Vagina (tissue), 2 donors: ENCODE measurements around the gene SLC8A1. TPM values are rescaled to one million over a fixed set of nuclear protein-coding genes. Genes with fewer than 3 reads are reported as not detected.

Experiments
- DNase-seq, 2 donors: peaks; one replicate each; pipeline ENCODE4 v3.0.0-alpha.2; 2017; ENCODE audit errors: extremely low spot score in 2 of 2
- H3K27ac ChIP-seq: fragments of 200-600 bp; sonication (generic); one replicate; pipeline ENCODE4 v1.5.1; 2019
- H3K27me3 ChIP-seq: fragments of 200-600 bp; sonication (generic); one replicate; pipeline ENCODE4 v1.5.1; 2019
- H3K36me3 ChIP-seq, 2 donors: fragments of 200-600 bp; sonication (generic); one replicate each; pipeline ENCODE4 v1.5.1; 2017 to 2019
- H3K4me1 ChIP-seq: fragments of 200-600 bp; sonication (generic); one replicate; pipeline ENCODE4 v1.5.1; 2019
- H3K4me3 ChIP-seq, 2 donors: fragments of 200-600 bp; sonication (generic); 1 replicate in 1 of 2; 2 replicates in 1 of 2; pipeline ENCODE4 v1.5.1; 2016 to 2019
- H3K9me3 ChIP-seq: fragments of 200-600 bp; sonication (generic); one replicate; pipeline ENCODE4 v1.5.1; 2019
- POLR2A ChIP-seq, 2 donors: fragments of 450-650 bp; IDR thresholded peaks; one replicate each; pipeline ENCODE4 v1.6.1; 2017; ENCODE audit warnings: antibody characterized with exemption in 2 of 2, mild to moderate bottlenecking in 2 of 2, moderate library complexity in 2 of 2
- POLR2AphosphoS5 ChIP-seq, 2 donors: sonication (generic); formaldehyde crosslinking; IDR thresholded peaks; one replicate each; pipeline ENCODE4 v1.9.0; 2017; ENCODE audit warnings: antibody characterized with exemption in 2 of 2, mild to moderate bottlenecking in 2 of 2, low read depth in 1 of 2; ENCODE audit not compliant: insufficient read depth in 1 of 2
- intact Hi-C: fragments of 100-400 bp; cut with DNase I; formaldehyde crosslinking; loops from one replicate; pipeline ENCODE4 v1.15.1; 2023
- total RNA-seq: library from RNA; depleted of rRNA; stranded (reverse); fragments of >200 nt; gene quantifications from one replicate; pipeline ENCODE4 v1.2.3, GENCODE V29; 2016
- TF ChIP-seq, protein P1 (sequence below), 3 experiments: fragments of 450-650 bp in 2 of 3; fragments of 200-600 bp in 1 of 3; sonication (generic) in 1 of 3; IDR thresholded peaks; one replicate each; pipeline ENCODE4 v1.5.1; 2017 to 2019; ENCODE audit warnings: antibody characterized with exemption in 3 of 3, mild to moderate bottlenecking in 2 of 3, moderate library complexity in 2 of 3

The SLC8A1 gene
- total RNA-seq, 1 donor from 2014 or later = 40.8 TPM

DNA sequence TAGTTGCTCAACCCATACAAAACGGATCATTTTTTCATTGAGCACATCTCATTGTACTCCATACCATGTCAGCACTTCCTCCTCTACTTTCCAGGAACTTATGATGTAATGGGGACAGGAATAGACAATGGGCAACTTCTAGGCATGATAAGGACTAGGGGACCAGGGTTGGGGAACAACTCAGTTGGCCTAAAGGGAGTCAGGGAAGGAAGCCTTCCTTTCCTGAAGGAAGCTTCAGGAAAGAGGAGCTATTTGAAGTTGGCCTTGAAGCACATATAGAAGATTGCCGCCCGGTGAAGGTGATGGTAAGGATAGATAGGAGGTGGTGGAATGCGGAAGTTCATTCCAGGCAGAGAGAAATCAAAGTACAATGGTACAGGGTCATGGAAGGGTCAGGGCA lies 283.9 kb downstream of the SLC8A1 start:
- no peak for DNase-seq
- H3K27me3 ChIP-seq = no peaks in the 10 kb centered on the region
- H3K36me3 ChIP-seq = no peaks in the 10 kb centered on the region
- no peaks in the 10 kb centered on the region for H3K9me3 ChIP-seq
- no peaks in the 10 kb centered on the region for H3K4me1 ChIP-seq
- TF ChIP-seq POLR2A (IDR thresholded peaks at IDR 0.05) (no peak), POLR2AphosphoS5 (IDR thresholded peaks at IDR 0.05; ENCODE audit: insufficient read depth in 1 of 2, low read depth in 1 of 2) (no peak)
- TF ChIP-seq, protein P1, sequence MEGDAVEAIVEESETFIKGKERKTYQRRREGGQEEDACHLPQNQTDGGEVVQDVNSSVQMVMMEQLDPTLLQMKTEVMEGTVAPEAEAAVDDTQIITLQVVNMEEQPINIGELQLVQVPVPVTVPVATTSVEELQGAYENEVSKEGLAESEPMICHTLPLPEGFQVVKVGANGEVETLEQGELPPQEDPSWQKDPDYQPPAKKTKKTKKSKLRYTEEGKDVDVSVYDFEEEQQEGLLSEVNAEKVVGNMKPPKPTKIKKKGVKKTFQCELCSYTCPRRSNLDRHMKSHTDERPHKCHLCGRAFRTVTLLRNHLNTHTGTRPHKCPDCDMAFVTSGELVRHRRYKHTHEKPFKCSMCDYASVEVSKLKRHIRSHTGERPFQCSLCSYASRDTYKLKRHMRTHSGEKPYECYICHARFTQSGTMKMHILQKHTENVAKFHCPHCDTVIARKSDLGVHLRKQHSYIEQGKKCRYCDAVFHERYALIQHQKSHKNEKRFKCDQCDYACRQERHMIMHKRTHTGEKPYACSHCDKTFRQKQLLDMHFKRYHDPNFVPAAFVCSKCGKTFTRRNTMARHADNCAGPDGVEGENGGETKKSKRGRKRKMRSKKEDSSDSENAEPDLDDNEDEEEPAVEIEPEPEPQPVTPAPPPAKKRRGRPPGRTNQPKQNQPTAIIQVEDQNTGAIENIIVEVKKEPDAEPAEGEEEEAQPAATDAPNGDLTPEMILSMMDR (IDR thresholded peaks at IDR 0.05) = no peak
- intact Hi-C loops = no loop called here
- H3K4me3 ChIP-seq = no peak overlapping the region
- no peak overlapping the region for H3K27ac ChIP-seq

DNA sequence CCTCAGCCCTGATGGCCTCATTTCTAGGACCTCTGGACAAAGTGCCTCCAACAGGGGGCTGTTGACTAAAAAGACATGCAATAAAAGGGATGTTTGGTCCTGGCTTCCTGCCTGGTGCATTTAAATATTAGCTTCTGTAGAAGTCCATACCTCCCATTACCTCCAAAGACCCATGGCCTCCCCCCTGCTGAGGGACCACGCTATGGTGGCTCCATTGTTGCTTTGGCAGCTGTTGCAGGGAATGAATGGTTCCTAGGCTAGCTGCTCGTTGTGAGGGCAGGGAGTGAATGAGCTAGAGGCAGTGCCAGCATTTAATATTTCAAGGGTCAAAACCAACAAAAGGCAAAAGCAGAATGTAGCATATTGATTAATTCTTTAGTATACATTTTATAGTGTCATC lies 285.9 kb downstream of the SLC8A1 start:
- Histone ChIP-seq H3K36me3 (no peaks in the 10 kb centered on the region), H3K27ac (no peak overlapping the region), H3K27me3 (no peaks in the 10 kb centered on the region), H3K4me1 (no peaks in the 10 kb centered on the region), H3K4me3 (no peak overlapping the region), H3K9me3 (no peaks in the 10 kb centered on the region)
- no peak for TF ChIP-seq POLR2AphosphoS5 (IDR thresholded peaks at IDR 0.05; ENCODE audit: insufficient read depth in 1 of 2, low read depth in 1 of 2)
- TF ChIP-seq POLR2A (IDR thresholded peaks at IDR 0.05) = no peak
- TF ChIP-seq, protein P1 (IDR thresholded peaks at IDR 0.05) = no peak
- no peak for DNase-seq
- intact Hi-C loops = no loop called here

DNA sequence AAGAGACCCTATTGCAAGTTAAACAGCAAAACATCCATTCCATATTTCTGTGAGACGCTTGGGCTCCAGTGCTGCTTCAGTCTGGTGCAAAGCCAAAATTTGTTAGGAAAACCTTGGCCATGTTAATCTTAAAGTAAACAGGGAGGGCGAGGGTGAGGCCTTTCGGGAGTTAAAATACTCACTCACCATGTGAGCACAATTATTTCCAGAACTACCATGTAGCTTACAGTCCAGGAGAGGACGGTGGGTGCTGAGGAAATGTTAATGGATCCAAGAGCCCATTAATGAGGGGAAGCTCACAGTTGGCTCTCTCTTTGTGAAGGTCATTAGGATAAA lies 286.4 kb downstream of the SLC8A1 start:
- Histone ChIP-seq H3K4me1 (no peaks in the 10 kb centered on the region), H3K4me3 (no peak overlapping the region), H3K27me3 (no peaks in the 10 kb centered on the region), H3K36me3 (no peaks in the 10 kb centered on the region), H3K9me3 (no peaks in the 10 kb centered on the region), H3K27ac (no peak overlapping the region)
- TF ChIP-seq, protein P1 (IDR thresholded peaks at IDR 0.05) = no peak
- TF ChIP-seq POLR2AphosphoS5 (IDR thresholded peaks at IDR 0.05; ENCODE audit: insufficient read depth in 1 of 2, low read depth in 1 of 2) = no peak
- TF ChIP-seq POLR2A (IDR thresholded peaks at IDR 0.05) = no peak
- intact Hi-C loops = no loop called here
- DNase-seq = no peak

DNA sequence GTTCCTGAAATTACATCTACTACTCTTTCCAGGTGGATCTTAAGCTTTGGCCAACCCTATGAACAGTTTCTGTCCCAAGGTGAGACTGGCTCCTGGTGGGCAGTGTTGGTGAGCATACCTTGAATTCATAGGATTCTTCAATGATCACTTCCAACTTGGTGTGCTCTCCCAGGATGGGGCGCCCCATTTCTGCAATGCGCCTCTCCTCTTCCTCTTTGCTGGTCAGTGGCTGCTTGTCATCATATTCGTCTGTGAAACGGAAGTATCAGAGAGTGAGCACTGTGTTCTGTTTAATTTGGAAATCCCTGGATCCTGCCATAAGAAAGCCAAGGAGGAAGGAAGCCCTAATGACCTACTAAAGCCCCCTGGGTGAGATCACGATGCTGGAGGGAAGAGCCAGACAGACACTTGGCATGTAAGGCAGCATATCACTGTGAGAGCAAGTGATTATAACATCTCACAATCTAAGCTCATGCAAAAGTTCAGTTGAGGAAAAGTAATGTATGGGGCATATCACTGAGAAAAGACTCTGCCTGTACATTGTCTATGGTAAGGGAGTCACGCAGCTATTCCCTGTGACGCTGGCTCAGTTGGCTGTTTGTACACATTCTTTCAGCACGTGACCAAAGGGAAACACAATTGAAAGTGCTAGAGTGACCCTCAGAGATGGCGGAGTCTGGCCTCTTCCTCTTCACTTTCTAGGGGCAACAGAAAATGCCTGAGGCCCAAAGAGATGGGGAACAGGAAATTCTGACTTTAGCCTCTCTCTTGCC lies 287.0 kb downstream of the SLC8A1 start:
- H3K36me3 ChIP-seq = no peaks in the 10 kb centered on the region
- no peaks in the 10 kb centered on the region for H3K27me3 ChIP-seq
- no peaks in the 10 kb centered on the region for H3K4me1 ChIP-seq
- H3K4me3 ChIP-seq = no peak overlapping the region
- no peak overlapping the region for H3K27ac ChIP-seq
- no peaks in the 10 kb centered on the region for H3K9me3 ChIP-seq
- intact Hi-C loops = no loop called here
- DNase-seq = no peak
- TF ChIP-seq, protein P1 (IDR thresholded peaks at IDR 0.05) = no peak
- no peak for TF ChIP-seq POLR2A (IDR thresholded peaks at IDR 0.05)
- no peak for TF ChIP-seq POLR2AphosphoS5 (IDR thresholded peaks at IDR 0.05; ENCODE audit: insufficient read depth in 1 of 2, low read depth in 1 of 2)

DNA sequence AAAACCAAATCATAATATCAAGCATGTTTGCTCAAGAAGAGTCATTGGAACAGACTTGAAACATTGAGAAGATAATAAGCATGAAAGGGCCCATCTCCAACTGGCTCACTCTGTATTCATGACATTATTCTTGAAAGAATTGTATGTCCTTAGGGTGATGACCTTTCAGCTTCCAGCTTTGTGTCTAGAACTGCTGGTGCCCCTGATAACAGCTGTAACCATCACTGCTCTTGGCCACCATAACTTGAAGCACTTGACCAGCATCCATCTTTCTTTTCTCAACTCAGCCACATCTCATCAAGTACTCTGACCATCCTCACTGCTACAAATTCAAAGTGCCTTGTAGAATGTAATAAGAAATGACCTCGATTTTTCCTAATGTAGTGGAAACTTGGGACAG lies 289.9 kb downstream of the SLC8A1 start:
- no peak for DNase-seq
- TF ChIP-seq, protein P1 (IDR thresholded peaks at IDR 0.05) = no peak
- TF ChIP-seq POLR2A (IDR thresholded peaks at IDR 0.05) (no peak), POLR2AphosphoS5 (IDR thresholded peaks at IDR 0.05; ENCODE audit: insufficient read depth in 1 of 2, low read depth in 1 of 2) (no peak)
- Histone ChIP-seq H3K27ac (no peak overlapping the region), H3K4me1 (no peaks in the 10 kb centered on the region), H3K36me3 (no peaks in the 10 kb centered on the region), H3K9me3 (no peaks in the 10 kb centered on the region), H3K4me3 (no peak overlapping the region), H3K27me3 (no peaks in the 10 kb centered on the region)
- intact Hi-C loops = no loop called here
